ENCODE measurements around the gene PIK3R3.

PIK3R3 gene

DNA sequence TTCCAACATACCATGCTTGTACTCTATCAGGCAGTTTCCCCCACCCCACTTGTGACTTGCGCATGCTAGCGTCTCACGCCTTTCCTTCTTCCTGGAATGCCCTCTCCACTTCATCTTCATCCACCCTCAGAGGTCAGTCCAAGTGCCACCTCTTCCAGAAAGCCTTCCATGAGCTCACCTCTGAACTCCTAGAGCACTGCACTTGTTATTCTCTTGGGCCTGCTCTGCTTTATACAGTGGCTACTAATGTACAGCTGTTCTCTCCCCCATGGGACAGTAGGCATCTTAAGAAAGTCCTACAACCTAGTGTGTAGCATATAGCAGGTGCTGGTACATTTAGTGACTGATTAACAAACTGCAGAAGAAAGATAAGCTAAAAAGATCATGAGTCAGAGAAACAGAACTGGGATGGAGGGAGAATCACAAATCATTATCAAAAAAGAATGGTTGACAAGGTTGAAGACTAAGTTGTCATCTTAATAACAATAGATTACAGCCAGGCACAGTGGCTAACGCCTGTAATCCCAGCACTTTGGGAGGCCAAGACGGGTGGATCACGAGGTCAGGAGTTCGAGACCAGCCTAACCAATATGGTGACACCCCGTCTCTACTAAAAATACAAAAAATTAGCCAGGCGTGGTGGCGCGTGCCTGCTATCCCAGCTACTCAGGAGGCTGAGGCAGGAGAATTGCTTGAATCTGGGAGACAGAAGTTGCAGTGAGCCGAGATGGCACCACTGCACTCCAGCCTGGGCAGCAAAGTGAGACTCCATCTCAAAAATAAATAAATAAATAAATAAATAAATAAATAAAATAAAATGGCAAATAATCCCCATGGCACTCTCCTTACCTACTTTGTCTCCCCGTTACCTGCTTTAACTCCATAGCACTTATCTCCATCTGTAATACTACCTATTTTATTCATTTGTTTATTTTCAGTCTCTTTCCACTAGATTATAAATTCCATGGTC is 26.2 kb upstream of the PIK3R3 start:
- TF ChIP-seq CTCF (IDR thresholded peaks at IDR 0.05; ENCODE audit: unreplicated experiment in 3 of 3) = no peak
- peaks cover 3% of the 10 kb centered on the region for H3K27me3 Mint-ChIP-seq (ENCODE audit: low read depth)
- no peak overlapping the region for H3K27ac Mint-ChIP-seq
- no peak overlapping the region for H3K4me3 Mint-ChIP-seq
- no peaks in the 10 kb centered on the region for H3K4me1 Mint-ChIP-seq
- no peaks in the 10 kb centered on the region for H3K9me3 Mint-ChIP-seq
- H3K36me3 Mint-ChIP-seq (ENCODE audit: low read depth) = no peaks in the 10 kb centered on the region

- Mint-ChIP-seq H3K4me1 (no peaks in the 10 kb centered on the region), H3K36me3 (ENCODE audit: low read depth) (no peaks in the 10 kb centered on the region), H3K27me3 (ENCODE audit: low read depth) (no peaks in the 10 kb centered on the region), H3K9me3 (no peaks in the 10 kb centered on the region), H3K4me3 (no peak overlapping the region), H3K27ac (no peak overlapping the region)
- no peak for TF ChIP-seq CTCF (IDR thresholded peaks at IDR 0.05; ENCODE audit: unreplicated experiment in 3 of 3)
Measured at GRCh38 chr1:46157916-46158311, 25.5 kb upstream of the PIK3R3 start.

- no peaks in the 10 kb centered on the region for H3K36me3 Mint-ChIP-seq (ENCODE audit: low read depth)
- H3K27ac Mint-ChIP-seq = no peak overlapping the region
- H3K27me3 Mint-ChIP-seq (ENCODE audit: low read depth) = no peaks in the 10 kb centered on the region
- H3K4me1 Mint-ChIP-seq = no peaks in the 10 kb centered on the region
- no peaks in the 10 kb centered on the region for H3K9me3 Mint-ChIP-seq
- H3K4me3 Mint-ChIP-seq = no peak overlapping the region
- TF ChIP-seq CTCF (IDR thresholded peaks at IDR 0.05; ENCODE audit: unreplicated experiment in 3 of 3) = no peak
Measured at GRCh38 chr1:46153732-46154131, 21.3 kb upstream of the PIK3R3 start.

- Mint-ChIP-seq H3K4me1 (no peaks in the 10 kb centered on the region), H3K27me3 (ENCODE audit: low read depth) (peaks cover 4% of the 10 kb centered on the region), H3K4me3 (no peak overlapping the region), H3K36me3 (ENCODE audit: low read depth) (no peaks in the 10 kb centered on the region), H3K27ac (no peak overlapping the region), H3K9me3 (no peaks in the 10 kb centered on the region)
- no peak for TF ChIP-seq CTCF (IDR thresholded peaks at IDR 0.05; ENCODE audit: unreplicated experiment in 3 of 3)
Measured at GRCh38 chr1:46153228-46153627, 20.8 kb upstream of the PIK3R3 start.

- Mint-ChIP-seq H3K9me3 (no peaks in the 10 kb centered on the region), H3K27me3 (ENCODE audit: low read depth) (peaks cover 6% of the 10 kb centered on the region), H3K4me1 (no peaks in the 10 kb centered on the region), H3K36me3 (ENCODE audit: low read depth) (no peaks in the 10 kb centered on the region), H3K27ac (no peak overlapping the region), H3K4me3 (no peak overlapping the region)
- TF ChIP-seq CTCF (IDR thresholded peaks at IDR 0.05; ENCODE audit: unreplicated experiment in 3 of 3) = no peak
Measured at GRCh38 chr1:46152016-46152415, 19.6 kb upstream of the PIK3R3 start.

- no peaks in the 10 kb centered on the region for H3K9me3 Mint-ChIP-seq
- H3K36me3 Mint-ChIP-seq (ENCODE audit: low read depth) = no peaks in the 10 kb centered on the region
- peaks cover 6% of the 10 kb centered on the region for H3K27me3 Mint-ChIP-seq (ENCODE audit: low read depth)
- TF ChIP-seq CTCF (IDR thresholded peaks at IDR 0.05; ENCODE audit: unreplicated experiment in 3 of 3) = no peak
- no peaks in the 10 kb centered on the region for H3K4me1 Mint-ChIP-seq
- H3K27ac Mint-ChIP-seq = no peak overlapping the region
- no peak overlapping the region for H3K4me3 Mint-ChIP-seq
Measured at GRCh38 chr1:46150085-46150484, 17.7 kb upstream of the PIK3R3 start.

Data from nephron (organoid).